GM12801 (cell line): Measurements from ENCODE around the gene C11orf97.

Experiments used
- TF ChIP-seq, protein P1 (sequence below): IDR thresholded peaks from one replicate; pipeline ENCODE4 v1.5.1; 2011; ENCODE audit warnings: control low read depth; ENCODE audit not compliant: insufficient read length; ENCODE audit errors: extremely low read depth

C11orf97 gene

GRCh38 chr11:94493281-94494125, 18.8 kb upstream of the C11orf97 start, which contains the start of the genes ANKRD49 and MRE11:
Gene ANKRD49, plus strand, starts transcription at chr11:94493984. Its CDS starts 2,710 bp downstream, at chr11:94496694.
Gene MRE11, minus strand, starts transcription at chr11:94493844. Its CDS starts 1,043 bp downstream, at chr11:94492801.
- TF ChIP-seq, protein P1, sequence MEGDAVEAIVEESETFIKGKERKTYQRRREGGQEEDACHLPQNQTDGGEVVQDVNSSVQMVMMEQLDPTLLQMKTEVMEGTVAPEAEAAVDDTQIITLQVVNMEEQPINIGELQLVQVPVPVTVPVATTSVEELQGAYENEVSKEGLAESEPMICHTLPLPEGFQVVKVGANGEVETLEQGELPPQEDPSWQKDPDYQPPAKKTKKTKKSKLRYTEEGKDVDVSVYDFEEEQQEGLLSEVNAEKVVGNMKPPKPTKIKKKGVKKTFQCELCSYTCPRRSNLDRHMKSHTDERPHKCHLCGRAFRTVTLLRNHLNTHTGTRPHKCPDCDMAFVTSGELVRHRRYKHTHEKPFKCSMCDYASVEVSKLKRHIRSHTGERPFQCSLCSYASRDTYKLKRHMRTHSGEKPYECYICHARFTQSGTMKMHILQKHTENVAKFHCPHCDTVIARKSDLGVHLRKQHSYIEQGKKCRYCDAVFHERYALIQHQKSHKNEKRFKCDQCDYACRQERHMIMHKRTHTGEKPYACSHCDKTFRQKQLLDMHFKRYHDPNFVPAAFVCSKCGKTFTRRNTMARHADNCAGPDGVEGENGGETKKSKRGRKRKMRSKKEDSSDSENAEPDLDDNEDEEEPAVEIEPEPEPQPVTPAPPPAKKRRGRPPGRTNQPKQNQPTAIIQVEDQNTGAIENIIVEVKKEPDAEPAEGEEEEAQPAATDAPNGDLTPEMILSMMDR = no peak

DNA sequence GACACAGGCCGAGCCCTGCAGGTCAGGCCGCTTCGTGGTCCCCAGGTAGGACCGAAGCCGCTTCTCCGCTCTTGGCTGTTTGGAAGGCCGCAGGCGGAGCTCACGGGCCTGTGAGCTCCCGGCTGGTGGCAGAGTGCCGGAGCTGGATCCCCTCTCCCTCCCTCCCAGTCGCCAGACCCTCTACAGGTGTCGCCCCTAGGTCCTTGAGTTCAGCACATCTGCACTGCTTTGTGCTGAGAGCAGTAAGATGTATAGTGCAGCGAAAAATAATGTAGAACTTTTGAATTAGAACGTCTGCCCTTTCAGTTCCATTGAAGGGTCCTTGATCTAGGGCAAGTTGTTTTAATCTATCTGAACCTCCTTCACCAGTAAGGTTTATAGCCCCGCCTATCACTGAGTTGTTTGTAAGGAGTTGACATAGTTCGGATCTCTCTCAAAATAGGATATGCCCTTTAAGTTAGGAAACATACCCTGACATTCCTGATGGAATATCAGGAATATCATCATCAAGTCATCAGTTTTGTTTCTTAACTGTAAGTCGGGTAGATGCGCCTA, 18.1 kb upstream of the C11orf97 start:
- TF ChIP-seq, protein P1 = no peak

DNA sequence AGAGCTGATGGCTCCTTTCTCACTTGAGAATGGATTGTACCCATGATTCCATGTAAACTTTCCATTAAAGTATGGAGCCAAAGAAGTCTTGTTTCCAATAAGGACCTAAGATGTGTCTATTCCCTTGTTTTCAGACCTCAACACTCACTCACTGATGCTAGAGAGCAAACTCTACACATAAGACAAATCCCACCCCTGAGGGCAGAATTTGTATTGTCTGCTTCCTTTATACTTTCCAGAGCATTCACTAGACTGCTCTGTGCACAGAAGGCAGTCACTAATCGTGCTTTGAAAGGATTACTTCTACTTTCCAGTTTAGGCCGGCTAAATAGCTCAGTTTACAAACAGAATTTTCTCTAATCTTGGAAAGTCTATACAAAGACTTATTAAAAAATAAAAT, 12.1 kb upstream of the C11orf97 start:
- TF ChIP-seq, protein P1 = no peak

- TF ChIP-seq, protein P1 = no peak
Measured at GRCh38 chr11:94501522-94501921, 10.7 kb upstream of the C11orf97 start.

DNA sequence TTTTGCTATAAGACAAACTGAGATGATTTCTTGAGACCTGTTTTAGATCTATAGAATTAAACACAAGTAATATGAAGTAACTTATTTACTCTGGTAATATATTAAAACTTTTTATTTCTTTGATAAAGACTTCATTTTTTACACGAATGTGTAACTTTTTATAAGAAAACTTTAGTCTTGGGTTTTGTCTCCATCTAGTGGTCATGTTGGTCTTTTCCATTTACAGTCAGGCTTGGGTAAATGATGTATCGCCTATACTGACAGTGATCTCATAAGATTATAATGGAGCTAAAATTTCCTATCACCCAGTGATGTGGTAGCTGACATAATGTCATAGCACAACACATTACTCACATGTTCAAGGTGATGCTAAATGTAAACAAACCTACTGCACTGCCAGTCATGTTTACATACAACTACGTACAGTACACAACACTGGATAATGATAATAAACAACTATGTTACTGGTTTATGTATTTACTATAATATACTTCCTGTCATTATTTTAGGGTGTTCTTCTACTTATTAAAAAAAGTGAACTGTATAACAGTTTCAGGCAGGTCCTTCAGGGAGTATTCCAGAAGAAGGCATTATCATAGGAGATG, 7.5 kb upstream of the C11orf97 start:
- TF ChIP-seq, protein P1 = no peak

DNA sequence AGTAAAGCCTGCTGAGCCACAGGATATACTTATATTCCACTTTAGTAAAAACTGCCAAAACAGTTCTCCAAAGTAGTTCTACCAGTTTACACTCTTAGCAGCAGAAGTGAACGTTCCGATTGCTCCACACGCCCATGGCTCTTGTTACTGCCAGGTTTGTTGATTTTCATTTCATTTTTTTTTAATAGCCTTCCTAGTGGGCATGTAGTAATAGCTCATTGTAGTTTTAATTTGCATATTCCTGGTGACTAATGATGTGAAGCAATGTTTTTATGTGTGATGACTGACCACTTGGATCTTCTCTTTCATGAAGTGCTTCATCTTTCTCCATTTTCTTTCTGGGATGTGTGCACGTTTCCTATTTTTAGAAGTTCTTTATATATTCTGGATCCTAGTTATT, 4.8 kb upstream of the C11orf97 start:
- TF ChIP-seq, protein P1 = no peak

DNA sequence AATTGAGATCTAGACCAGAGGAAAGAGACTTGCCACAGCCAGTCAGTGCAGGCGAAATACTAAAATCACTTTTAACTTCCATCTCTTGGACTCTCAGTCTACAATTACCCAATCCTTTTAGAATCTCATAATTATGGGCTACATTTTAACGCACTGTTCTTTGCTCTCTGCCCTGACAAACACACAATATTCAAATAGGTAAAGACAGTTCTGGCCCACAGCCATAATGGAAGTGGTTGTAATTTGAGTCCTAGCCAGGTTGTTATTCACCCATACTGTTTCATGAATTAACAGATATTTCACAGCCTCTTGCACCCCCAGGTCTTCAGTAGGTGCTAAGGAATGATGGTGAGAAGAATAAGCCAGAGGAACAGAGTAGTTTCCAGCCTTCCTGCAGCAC, 830 bp downstream of the C11orf97 start:
- TF ChIP-seq, protein P1 = no peak
